NCI-H510A (cell line): ENCODE data around the gene OR2H1.

Source experiments
- DNase-seq: peaks from one replicate; lab custom pipeline; 2025; lab: John Stamatoyannopoulos, UW

The OR2H1 gene

DNA sequence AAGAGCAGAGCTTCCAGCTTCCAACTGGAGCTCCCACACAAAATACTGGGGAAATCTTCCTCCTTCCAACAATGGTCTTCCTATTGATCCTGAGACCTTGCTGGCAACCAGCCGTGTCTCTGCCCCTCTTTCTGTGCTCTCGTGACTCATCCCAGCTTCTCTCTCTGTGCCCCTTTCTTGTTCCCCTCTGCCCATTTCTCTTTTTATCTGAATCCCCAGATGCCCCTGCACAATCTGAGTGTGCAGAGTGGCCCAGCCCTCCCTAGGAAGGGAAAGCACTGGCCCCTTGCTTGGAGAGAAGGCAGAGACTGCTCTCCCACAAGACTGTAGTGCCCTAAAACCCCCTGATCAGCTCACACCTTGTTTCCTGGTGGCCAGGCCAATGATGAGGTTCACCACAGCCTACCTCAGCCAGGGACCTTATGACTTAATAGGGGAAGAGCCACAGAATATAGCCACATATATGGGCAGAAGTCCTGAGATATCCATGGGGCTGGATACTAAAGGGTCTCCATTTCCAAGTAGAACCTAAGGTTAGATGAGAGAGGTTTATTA is 53.9 kb downstream of the OR2H1 start:
- DNase-seq: no peak
